Peyer's patch (tissue), 4 donors: ENCODE measurements around the gene CDH3.

Experiments
- CTCF ChIP-seq, 6 experiments: fragments of 450-650 bp in 4 of 6; fragments of 200-600 bp in 2 of 6; sonication (generic) in 1 of 6; IDR thresholded peaks; one replicate each; pipeline ENCODE4 v1.5.1; 2017 to 2019; ENCODE audit warnings: antibody characterized with exemption in 6 of 6, mild to moderate bottlenecking in 3 of 6, moderate library complexity in 1 of 6
- POLR2A ChIP-seq, 2 donors: fragments of 450-650 bp; IDR thresholded peaks; one replicate each; pipeline ENCODE4 v1.5.1; 2017; ENCODE audit warnings: antibody characterized with exemption in 2 of 2, mild to moderate bottlenecking in 2 of 2, moderate library complexity in 2 of 2

- TF ChIP-seq POLR2A (IDR thresholded peaks at IDR 0.05) (no peak), CTCF (IDR thresholded peaks at IDR 0.05) (no peak)
Measured at GRCh38 chr16:68655806-68656205, 10.7 kb downstream of the CDH3 start.
